ENCODE data around the gene SIPA1L2. TPM values are rescaled to one million over a fixed set of nuclear protein-coding genes. Genes with fewer than 3 reads are reported as not detected.

SIPA1L2 gene, protein sequence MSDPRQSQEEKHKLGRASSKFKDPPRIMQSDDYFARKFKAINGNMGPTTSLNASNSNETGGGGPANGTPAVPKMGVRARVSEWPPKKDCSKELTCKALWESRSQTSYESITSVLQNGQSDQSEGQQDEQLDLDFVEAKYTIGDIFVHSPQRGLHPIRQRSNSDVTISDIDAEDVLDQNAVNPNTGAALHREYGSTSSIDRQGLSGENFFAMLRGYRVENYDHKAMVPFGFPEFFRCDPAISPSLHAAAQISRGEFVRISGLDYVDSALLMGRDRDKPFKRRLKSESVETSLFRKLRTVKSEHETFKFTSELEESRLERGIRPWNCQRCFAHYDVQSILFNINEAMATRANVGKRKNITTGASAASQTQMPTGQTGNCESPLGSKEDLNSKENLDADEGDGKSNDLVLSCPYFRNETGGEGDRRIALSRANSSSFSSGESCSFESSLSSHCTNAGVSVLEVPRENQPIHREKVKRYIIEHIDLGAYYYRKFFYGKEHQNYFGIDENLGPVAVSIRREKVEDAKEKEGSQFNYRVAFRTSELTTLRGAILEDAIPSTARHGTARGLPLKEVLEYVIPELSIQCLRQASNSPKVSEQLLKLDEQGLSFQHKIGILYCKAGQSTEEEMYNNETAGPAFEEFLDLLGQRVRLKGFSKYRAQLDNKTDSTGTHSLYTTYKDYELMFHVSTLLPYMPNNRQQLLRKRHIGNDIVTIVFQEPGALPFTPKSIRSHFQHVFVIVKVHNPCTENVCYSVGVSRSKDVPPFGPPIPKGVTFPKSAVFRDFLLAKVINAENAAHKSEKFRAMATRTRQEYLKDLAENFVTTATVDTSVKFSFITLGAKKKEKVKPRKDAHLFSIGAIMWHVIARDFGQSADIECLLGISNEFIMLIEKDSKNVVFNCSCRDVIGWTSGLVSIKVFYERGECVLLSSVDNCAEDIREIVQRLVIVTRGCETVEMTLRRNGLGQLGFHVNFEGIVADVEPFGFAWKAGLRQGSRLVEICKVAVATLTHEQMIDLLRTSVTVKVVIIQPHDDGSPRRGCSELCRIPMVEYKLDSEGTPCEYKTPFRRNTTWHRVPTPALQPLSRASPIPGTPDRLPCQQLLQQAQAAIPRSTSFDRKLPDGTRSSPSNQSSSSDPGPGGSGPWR (N-terminal part only)
- 10 to 100 TPM in 1 of 3 donors, 1 to 10 TPM in 2; 5.3 to 13.8 (median 6.7) TPM for total RNA-seq

DNA sequence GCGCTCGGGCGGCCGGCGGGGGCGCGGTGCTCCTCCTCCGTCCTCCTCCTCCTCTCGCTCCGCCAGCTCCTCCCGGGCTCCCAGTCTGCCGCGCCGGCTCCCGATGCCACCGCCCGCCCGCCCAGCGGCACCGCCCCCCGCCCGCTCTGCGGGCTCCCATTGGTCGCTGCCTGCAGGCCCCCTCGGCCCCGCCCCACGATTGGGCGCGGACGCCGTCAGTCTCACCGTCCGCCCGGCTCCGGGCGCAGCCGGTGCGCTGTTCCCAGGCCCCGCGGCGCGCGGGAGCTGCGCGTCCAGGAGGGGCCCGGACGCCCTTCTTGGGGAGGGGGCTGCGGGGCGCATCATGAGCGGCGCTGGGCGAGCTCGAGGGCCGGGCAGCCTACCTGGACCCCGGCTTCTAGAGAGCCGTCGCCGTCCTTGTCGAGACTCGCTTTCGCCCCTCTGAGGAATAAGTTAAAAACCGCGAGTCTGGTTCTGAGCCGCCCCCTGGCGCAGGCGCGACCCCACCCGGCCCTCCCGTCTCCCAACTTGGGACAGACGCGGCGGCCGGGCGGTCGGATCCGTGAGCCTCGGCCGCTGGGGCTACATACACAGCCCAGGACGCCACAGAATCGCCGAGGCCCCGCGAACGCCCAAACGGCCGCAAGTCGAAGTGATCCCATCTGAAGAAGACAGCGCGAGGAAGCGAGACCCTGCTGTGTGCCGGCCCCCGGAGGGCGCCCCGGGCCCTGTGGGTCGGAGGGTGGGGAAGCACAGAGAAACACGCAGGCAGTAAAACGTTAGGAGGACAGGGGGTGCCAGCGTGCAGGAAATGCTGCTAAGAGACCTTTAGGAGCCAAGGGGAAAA, at the start of gene SIPA1L2:
Gene SIPA1L2 (minus strand): TSS at position 87 of the 847 bp plus-strand sequence. CDS start 114,794 bp downstream, outside the sequence.
- Mint-ChIP-seq H3K4me1 (ENCODE audit: low read depth) (peaks cover 28% of the 10 kb centered on the region), H3K27me3 (ENCODE audit: low read depth) (peaks cover 26% of the 10 kb centered on the region)
- ATAC-seq = peak; percentile 97 to 98

DNA sequence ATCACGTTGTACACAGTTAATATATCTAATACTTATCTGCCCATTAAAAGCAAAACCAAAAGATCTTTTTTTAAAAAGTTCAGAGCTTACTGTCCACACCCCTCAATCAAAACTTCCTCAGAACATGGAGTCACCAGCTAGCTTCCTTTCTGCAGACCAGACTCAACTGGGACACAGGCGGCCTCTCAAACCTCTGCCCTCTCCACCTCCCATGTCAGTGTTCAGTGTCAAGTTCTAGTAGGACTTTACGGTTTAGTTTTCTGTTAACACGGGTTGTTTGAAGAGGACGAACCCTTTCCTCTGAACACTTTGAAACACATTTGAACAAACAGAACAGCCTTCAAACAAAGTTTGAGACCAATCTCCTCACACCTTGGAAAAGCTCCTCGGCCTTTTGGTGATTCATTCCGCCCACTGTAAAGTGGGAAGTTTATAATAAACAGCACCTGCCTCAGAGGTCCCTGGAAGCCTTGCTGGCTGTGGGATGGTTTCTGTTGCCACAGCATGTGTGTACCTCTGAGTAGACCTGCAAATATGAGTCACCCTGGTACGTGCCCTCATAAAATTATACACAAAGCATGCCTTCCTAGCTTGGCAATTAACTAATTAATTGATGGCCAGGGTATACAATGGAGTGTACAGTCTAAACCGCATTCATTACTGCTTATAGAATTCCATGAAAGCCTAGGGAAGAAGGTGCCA, 48.4 kb upstream of the SIPA1L2 start:
- H3K4me3 Mint-ChIP-seq = no peak overlapping the region
- no peaks in the 10 kb centered on the region for H3K36me3 Mint-ChIP-seq (ENCODE audit: insufficient read depth)
- no peaks in the 10 kb centered on the region for H3K4me1 Mint-ChIP-seq (ENCODE audit: low read depth)
- no peaks in the 10 kb centered on the region for H3K9me3 Mint-ChIP-seq
- no peak for ATAC-seq
- peaks cover 3% of the 10 kb centered on the region for H3K27me3 Mint-ChIP-seq (ENCODE audit: low read depth)
- no peak for DNase-seq

More for the DNA sequence above, at the start of gene SIPA1L2:
- no peaks in the 10 kb centered on the region for H3K9me3 Mint-ChIP-seq
- H3K4me3 Mint-ChIP-seq = peak within 1 kb of the TSS; percentile 93
- DNase-seq = peak; percentile 81
- no peaks in the 10 kb centered on the region for H3K36me3 Mint-ChIP-seq (ENCODE audit: insufficient read depth)

DNA sequence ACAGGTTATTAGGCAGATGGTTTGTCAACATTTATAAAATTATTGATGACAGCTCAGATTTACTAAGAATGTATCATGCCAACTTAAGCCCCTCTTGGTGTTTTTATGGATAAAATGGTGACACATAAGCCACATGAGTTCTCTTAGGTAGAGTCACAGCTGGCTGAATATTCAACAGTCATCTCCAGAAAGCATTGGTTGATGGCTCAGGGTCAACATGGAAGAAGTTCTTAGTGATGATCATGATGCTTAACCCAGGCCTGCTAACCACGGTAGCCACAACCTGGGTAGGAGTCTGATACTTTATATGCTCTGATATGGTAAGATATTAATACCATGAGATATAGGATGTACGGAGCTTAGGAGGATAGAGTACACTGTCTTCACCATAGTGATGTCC, 46.4 kb upstream of the SIPA1L2 start:
- Mint-ChIP-seq H3K36me3 (ENCODE audit: insufficient read depth) (no peaks in the 10 kb centered on the region), H3K4me1 (ENCODE audit: low read depth) (no peaks in the 10 kb centered on the region), H3K9me3 (no peaks in the 10 kb centered on the region), H3K27me3 (ENCODE audit: low read depth) (peaks cover 4% of the 10 kb centered on the region), H3K4me3 (no peak overlapping the region)
- ATAC-seq = peak in 1 of 2 donors; percentile 34
- no peak for DNase-seq

DNA sequence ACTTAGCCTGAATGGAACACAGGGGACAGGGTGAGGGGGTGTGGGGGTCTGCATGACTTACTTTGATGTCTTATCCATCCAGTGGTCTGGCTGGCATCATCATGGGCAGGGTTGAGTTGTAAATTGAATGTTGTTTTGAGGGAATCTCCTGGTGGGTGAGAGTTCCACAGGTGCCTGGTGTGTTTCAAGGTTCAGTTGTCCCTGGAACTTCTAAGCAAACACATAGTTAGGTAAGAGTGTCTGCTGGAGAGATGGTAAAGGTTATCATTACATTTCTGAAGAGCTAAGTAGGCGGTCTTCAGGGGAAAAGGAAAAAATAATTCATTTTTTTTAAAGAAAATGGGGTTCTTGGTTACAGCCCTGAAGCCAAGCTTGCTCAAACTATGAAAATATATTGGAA, 46.0 kb upstream of the SIPA1L2 start:
- no peaks in the 10 kb centered on the region for H3K9me3 Mint-ChIP-seq

DNA sequence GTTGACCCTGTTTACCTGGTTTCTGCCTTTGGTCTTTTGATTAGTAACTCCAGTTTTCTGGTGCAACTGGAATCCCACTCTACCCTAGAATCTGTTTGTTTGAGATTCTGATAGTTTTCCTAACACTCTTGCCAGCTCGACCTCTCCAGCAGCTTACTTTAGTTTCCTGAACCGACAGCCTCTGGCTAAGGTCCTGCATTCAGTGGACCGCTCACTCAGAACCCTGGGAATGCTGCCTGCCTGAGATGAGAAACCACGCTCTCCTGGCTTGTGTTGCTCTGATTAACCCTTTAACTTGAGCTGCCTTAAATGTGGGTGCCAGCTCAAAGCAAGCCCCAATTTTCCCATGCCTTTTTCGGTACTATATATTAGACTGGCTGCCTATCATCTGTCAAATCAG, 45.3 kb upstream of the SIPA1L2 start:
- no peak overlapping the region for H3K4me3 Mint-ChIP-seq
- no peaks in the 10 kb centered on the region for H3K36me3 Mint-ChIP-seq (ENCODE audit: insufficient read depth)
- no peaks in the 10 kb centered on the region for H3K4me1 Mint-ChIP-seq (ENCODE audit: low read depth)
- H3K9me3 Mint-ChIP-seq = no peaks in the 10 kb centered on the region
- ATAC-seq (no peak), DNase-seq (no peak)
- peaks cover 4% of the 10 kb centered on the region for H3K27me3 Mint-ChIP-seq (ENCODE audit: low read depth)

More for the DNA sequence above, 46.0 kb upstream of the SIPA1L2 start:
- DNase-seq (no peak), ATAC-seq (no peak)
- Mint-ChIP-seq H3K4me3 (no peak overlapping the region), H3K27me3 (ENCODE audit: low read depth) (peaks cover 4% of the 10 kb centered on the region), H3K36me3 (ENCODE audit: insufficient read depth) (no peaks in the 10 kb centered on the region), H3K4me1 (ENCODE audit: low read depth) (no peaks in the 10 kb centered on the region)

DNA sequence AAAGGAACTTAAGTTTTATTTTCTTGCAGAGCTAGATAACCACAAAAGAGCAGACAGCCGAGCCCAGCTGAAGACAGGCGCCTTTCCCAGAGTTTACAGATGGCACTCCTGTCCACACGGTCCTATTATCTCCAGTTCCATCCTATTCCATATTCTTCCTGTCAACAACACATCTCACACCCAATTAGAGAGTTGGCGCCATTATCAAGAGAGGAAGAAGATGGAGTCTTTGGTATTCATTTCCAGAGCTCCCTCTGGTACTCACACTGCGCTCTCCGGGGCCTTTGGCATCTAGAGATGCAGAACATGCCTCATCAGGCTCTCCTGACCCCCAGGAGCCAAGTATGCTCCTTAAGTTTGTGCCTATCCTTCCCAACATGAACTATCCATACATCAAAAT, 43.3 kb upstream of the SIPA1L2 start:
- no peak overlapping the region for H3K4me3 Mint-ChIP-seq
- DNase-seq = no peak

DNA sequence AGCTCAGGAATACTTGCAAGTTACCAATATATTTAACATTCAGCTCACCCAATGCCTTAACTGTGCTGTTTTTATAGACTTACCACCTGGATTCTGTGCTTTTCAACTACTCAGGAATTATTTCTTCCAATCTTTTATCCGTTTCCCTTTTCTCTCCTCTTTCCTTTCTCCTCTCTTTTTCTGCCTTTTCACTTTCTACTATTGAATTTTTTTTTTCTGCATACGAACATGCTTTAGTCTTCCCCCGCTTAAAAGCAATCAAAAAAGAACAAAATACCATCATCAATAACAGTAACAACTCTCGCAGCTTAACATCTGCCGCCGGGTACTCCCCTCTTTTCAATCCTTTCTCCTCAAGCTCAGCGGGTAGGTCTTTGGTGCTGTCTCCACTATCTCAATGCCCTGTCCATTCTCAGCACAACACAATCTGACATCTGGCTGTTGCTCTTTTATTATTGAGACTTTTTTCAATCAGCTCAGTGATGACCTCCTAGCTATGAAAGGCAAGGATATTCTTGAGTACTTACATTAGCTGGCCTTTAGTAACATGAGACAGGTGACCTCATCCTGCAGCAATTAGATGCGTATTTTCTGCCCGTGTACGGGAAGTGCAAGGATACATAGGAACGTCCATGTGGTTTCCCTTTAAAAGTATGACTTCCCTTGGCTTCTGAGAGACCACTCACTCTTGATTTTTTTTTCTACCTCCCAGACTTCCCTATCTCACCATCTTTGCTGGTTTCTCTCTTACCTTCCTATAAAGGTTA, 40.2 kb upstream of the SIPA1L2 start:
- Mint-ChIP-seq H3K9me3 (no peaks in the 10 kb centered on the region), H3K4me3 (no peak overlapping the region), H3K4me1 (ENCODE audit: low read depth) (peaks cover 9% of the 10 kb centered on the region), H3K36me3 (ENCODE audit: insufficient read depth) (no peaks in the 10 kb centered on the region), H3K27me3 (ENCODE audit: low read depth) (peaks cover 8% of the 10 kb centered on the region)
- DNase-seq (no peak), ATAC-seq (no peak)

More for the DNA sequence above, 43.3 kb upstream of the SIPA1L2 start:
- Mint-ChIP-seq H3K36me3 (ENCODE audit: insufficient read depth) (no peaks in the 10 kb centered on the region), H3K27me3 (ENCODE audit: low read depth) (peaks cover 8% of the 10 kb centered on the region), H3K9me3 (no peaks in the 10 kb centered on the region), H3K4me1 (ENCODE audit: low read depth) (no peaks in the 10 kb centered on the region)
- ATAC-seq = no peak

DNA sequence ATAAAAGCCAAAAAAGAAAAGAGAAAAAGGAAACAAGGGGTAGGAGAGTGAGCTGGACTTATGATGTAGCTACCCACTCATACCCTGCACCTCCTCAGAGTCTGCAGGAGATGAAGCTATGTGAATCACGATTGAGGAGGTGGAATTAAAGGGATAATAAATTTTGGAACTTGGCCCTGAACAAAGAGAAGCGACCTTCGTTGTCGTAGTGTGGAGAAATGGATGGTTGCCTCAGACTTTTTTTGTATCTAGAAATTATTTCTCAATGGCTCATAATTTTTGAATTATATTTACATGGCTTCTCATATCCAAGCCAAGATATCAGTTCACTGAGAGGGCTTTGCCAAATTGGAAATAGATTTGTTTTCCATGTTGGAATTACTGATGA, 37.8 kb upstream of the SIPA1L2 start:
- H3K9me3 Mint-ChIP-seq = no peaks in the 10 kb centered on the region
- ATAC-seq (no peak), DNase-seq (no peak)
- H3K4me1 Mint-ChIP-seq (ENCODE audit: low read depth) = peaks cover 9% of the 10 kb centered on the region
- H3K4me3 Mint-ChIP-seq = no peak overlapping the region
- H3K27me3 Mint-ChIP-seq (ENCODE audit: low read depth) = peaks cover 6% of the 10 kb centered on the region
- no peaks in the 10 kb centered on the region for H3K36me3 Mint-ChIP-seq (ENCODE audit: insufficient read depth)

DNA sequence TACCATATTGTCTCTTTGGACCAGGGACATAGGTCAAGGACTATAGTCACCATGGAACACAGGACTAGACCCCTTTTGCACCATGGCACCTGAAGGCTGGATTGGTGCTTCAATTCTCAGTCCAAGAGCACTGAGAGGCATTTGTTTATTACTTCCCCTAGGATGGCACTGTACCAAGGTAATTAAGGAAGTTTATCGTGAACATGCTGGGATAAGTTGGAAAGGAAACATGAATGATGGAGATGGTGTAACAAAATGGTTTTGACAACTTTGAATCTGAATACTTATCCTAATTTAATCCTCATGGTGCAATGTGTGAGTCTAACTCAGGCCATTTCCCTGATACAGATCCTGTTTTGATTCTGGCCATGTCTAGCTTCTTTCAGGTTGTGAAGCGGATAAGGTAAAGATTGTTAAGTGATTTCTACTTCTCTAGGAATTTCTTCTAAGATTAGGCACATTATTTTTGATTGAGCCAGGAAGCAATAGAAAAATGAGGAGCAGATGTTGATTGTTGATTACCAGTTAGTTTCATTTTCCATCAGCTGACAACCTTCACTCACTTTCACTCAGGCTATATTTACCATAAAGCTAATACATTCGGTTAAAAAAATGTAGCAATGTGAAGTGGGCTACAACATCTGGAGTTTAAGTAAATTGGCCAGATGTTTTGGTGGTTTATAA, 37.3 kb upstream of the SIPA1L2 start:
- Mint-ChIP-seq H3K4me3 (no peak overlapping the region), H3K36me3 (ENCODE audit: insufficient read depth) (no peaks in the 10 kb centered on the region), H3K4me1 (ENCODE audit: low read depth) (peaks cover 9% of the 10 kb centered on the region), H3K9me3 (no peaks in the 10 kb centered on the region), H3K27me3 (ENCODE audit: low read depth) (peaks cover 4% of the 10 kb centered on the region)
- no peak for DNase-seq
- ATAC-seq = no peak

DNA sequence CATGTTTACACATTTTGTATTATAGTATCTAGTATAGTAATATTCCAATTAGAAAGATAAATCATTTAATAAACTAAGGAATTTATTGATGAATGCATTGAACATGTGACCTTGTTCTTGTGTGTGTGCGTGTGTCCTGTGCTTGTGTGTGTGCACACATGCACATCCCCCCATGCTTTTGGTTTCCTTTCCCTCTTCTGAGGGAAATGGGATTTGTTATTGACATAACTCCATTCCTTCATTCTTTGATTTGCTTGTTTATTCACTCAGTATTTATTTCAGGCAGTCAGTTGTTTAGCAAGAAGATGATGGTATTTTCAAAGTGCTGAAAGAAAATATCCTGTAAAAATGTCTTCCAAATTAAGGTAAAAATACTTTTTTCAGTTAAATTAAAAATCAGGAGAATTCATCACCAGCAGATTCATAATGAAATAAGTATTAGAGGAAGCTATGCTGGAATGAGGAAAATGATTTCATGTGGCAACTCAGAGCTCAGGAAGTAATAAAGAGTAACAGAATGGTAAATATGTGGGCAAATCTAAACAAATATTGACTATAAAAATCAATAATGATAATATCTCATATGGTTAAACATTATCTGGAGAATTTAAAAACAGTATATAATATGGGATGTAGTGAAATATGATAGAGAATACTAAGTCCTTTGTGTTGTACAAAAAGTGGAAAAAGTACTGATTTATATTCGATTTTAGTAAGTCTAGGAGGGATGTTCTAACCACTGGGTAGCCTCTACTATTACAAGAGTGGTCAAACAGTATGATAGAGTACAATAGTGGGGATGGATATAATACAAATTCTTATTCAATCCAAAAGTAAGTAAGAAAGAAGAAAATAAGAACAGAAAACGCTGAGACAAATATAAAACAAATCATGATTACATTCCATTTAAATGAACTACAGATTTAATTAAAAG, 35.2 kb upstream of the SIPA1L2 start:
- Mint-ChIP-seq H3K36me3 (ENCODE audit: insufficient read depth) (no peaks in the 10 kb centered on the region), H3K4me3 (no peak overlapping the region), H3K4me1 (ENCODE audit: low read depth) (peaks cover 9% of the 10 kb centered on the region), H3K9me3 (no peaks in the 10 kb centered on the region), H3K27me3 (ENCODE audit: low read depth) (peaks cover 7% of the 10 kb centered on the region)
- ATAC-seq = no peak
- no peak for DNase-seq

DNA sequence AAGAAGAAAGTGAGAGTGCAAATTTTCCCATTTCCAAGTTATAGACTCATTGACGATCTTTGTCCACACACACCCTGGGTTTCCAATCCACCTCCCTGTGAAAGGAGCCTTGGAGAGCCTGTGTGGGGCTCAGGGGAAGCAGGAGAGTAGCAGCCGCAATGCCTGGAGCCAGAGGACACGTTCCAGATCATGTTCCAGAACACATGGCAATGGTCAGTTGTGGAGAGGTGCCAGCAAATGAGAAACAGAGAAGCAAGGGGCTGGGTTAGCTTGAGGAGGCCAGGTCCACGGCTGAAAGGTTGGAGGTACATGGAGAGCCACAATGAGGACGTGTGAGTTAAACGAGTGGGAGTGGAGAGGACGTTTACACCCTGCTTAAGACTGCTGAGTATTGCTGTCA, 33.0 kb upstream of the SIPA1L2 start:
- ATAC-seq (no peak), DNase-seq (no peak)
- Mint-ChIP-seq H3K4me1 (ENCODE audit: low read depth) (peaks cover 9% of the 10 kb centered on the region), H3K36me3 (ENCODE audit: insufficient read depth) (no peaks in the 10 kb centered on the region), H3K4me3 (no peak overlapping the region), H3K27me3 (ENCODE audit: low read depth) (peaks cover 8% of the 10 kb centered on the region), H3K9me3 (no peaks in the 10 kb centered on the region)
